Caco-2 (cell line): ENCODE data around the gene IPPK. TPM values are rescaled to one million over a fixed set of nuclear protein-coding genes. Genes with fewer than 3 reads are reported as not detected.

Experiments
- BruUV-seq: library from RNA; stranded (reverse); fragments of 400-500 nt; replicated peaks from 2 replicates; lab custom pipeline; 2021; lab: Mats Ljungman, UMichigan
- CTCF ChIA-PET: fragments of 300-600 bp; sonication (Branson Sonifier 250); formaldehyde crosslinking; loops from one replicate; lab custom pipeline; 2022; ENCODE audit warnings: antibody characterized with exemption; lab: Charles Lee
- POLR2A ChIA-PET: fragments of 300-600 bp; sonication (Branson Sonifier 250); formaldehyde crosslinking; loops from one replicate; lab custom pipeline; 2022; ENCODE audit warnings: antibody characterized with exemption; lab: Charles Lee
- DNase-seq, 2 experiments: peaks; one replicate each; pipeline versions ENCODE4 v3.0.0 to v3.0.0-alpha.2; 2020 to 2022
- H3K27me3 ChIP-seq: replicated peaks from 2 replicates; pipeline ENCODE4 v1.6.0; 2011; ENCODE audit warnings: low read length; ENCODE audit not compliant: control insufficient read depth, insufficient read depth
- H3K36me3 ChIP-seq: 2 replicates; pipeline ENCODE4 v1.5.1; 2011; ENCODE audit warnings: low read length; ENCODE audit not compliant: control insufficient read depth, insufficient read depth
- H3K4me1 ChIP-seq: fragments of 250-450 bp; sonication (Bioruptor Pico); 2 replicates; pipeline ENCODE4 v1.5.1; 2020; ENCODE audit warnings: mild to moderate bottlenecking
- H3K4me3 ChIP-seq: 2 replicates; pipeline ENCODE4 v1.5.1; 2011; ENCODE audit warnings: low read depth, mild to moderate bottlenecking, control low read depth, low read length
- H3K9me3 ChIP-seq: fragments of 250-450 bp; sonication (Bioruptor Pico); 2 replicates; pipeline ENCODE4 v1.5.1; 2020; ENCODE audit warnings: mild to moderate bottlenecking, moderate library complexity
- H3K27ac Mint-ChIP-seq: one replicate; pipeline ENCODE4 v1.8.0; 2022; ENCODE audit warnings: mixed read lengths; ENCODE audit not compliant: unreplicated experiment
- H3K27me3 Mint-ChIP-seq: one replicate; pipeline ENCODE4 v1.8.0; 2022; ENCODE audit warnings: mixed read lengths; ENCODE audit not compliant: insufficient read depth, unreplicated experiment
- H3K36me3 Mint-ChIP-seq: one replicate; pipeline ENCODE4 v1.8.0; 2022; ENCODE audit warnings: mild to moderate bottlenecking, mixed read lengths; ENCODE audit not compliant: insufficient read depth, unreplicated experiment
- H3K4me1 Mint-ChIP-seq: one replicate; pipeline ENCODE4 v1.8.0; 2022; ENCODE audit warnings: low read depth, mixed read lengths; ENCODE audit not compliant: unreplicated experiment
- H3K4me3 Mint-ChIP-seq: one replicate; pipeline ENCODE4 v1.8.0; 2022; ENCODE audit warnings: mild to moderate bottlenecking, moderate library complexity, mixed read lengths; ENCODE audit not compliant: unreplicated experiment
- H3K9me3 Mint-ChIP-seq: one replicate; pipeline ENCODE4 v1.8.0; 2022; ENCODE audit warnings: mixed read lengths; ENCODE audit not compliant: unreplicated experiment
- intact Hi-C: fragments of 100-400 bp; cut with micrococcal nuclease; formaldehyde crosslinking; loops from one replicate; pipeline ENCODE4 v1.10.0; 2022; ENCODE audit not compliant: unreplicated experiment
- total RNA-seq: library from RNA; stranded (reverse); gene quantifications from 2 replicates; pipeline ENCODE4 v1.2.3, GENCODE V29; 2022
- TF ChIP-seq, protein P1 (sequence below), 2 experiments: fragments of 200-600 bp in 1 of 2; IDR thresholded peaks; 1 replicate in 1 of 2; 2 replicates in 1 of 2; pipeline versions ENCODE4 v1.5.1 to v1.8.0; 2011 to 2022; ENCODE audit warnings: antibody characterized with exemption in 1 of 2, control low read depth in 1 of 2, inconsistent platforms in 1 of 2, low read depth in 1 of 2, low read length in 1 of 2, mild to moderate bottlenecking in 1 of 2, moderate library complexity in 1 of 2; ENCODE audit not compliant: insufficient read depth in 1 of 2, severe bottlenecking in 1 of 2, unreplicated experiment in 1 of 2

IPPK gene
- total RNA-seq, 1 experiment from 2014 or later, result 5.4 TPM

DNA sequence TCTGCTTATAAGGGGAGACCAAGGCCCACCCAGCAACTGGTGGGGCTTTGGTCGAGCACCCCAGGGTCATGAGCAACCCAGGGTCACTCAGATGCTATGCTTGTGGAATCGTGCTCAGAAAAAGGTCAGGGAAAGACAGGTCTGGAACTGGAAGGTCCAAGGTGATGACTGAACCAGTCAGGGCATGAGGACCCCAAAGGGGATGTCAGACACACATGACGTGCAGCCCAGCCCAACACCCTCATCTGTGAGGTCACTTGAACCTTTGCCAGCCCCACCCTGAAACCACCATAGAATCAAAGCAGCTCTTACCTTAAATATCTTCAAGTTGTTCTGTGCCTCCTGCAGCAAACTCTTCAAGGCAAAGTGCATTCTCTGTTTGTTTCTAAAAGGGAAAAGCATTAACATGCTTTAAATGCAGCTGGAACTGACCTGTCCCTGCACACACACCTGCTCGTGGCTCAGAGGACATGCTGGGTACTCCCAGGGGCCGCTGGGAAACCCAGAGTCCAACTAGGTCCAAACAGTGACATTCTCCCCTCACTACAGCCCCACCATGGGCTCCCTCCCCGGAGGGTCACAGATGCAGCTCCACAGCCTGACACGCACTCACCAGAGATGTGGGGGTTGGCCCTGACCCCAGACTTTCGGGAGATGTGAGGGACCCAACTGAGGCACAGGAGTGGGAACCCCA is 29.4 kb downstream of the IPPK start:
- no peak overlapping the region for H3K4me3 Mint-ChIP-seq
- intact Hi-C loops, result no loop called here
- H3K27ac Mint-ChIP-seq, result no peak overlapping the region
- no TSS peak for BruUV-seq
- no peaks in the 10 kb centered on the region for H3K36me3 ChIP-seq
- no peaks in the 10 kb centered on the region for H3K4me1 ChIP-seq
- H3K9me3 Mint-ChIP-seq, result no peaks in the 10 kb centered on the region
- no peaks in the 10 kb centered on the region for H3K27me3 ChIP-seq
- H3K9me3 ChIP-seq, result no peaks in the 10 kb centered on the region
- POLR2A ChIA-PET, result no interaction called here
- H3K36me3 Mint-ChIP-seq, result peaks cover 16% of the 10 kb centered on the region
- TF ChIP-seq, protein P1, sequence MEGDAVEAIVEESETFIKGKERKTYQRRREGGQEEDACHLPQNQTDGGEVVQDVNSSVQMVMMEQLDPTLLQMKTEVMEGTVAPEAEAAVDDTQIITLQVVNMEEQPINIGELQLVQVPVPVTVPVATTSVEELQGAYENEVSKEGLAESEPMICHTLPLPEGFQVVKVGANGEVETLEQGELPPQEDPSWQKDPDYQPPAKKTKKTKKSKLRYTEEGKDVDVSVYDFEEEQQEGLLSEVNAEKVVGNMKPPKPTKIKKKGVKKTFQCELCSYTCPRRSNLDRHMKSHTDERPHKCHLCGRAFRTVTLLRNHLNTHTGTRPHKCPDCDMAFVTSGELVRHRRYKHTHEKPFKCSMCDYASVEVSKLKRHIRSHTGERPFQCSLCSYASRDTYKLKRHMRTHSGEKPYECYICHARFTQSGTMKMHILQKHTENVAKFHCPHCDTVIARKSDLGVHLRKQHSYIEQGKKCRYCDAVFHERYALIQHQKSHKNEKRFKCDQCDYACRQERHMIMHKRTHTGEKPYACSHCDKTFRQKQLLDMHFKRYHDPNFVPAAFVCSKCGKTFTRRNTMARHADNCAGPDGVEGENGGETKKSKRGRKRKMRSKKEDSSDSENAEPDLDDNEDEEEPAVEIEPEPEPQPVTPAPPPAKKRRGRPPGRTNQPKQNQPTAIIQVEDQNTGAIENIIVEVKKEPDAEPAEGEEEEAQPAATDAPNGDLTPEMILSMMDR (IDR thresholded peaks at IDR 0.05; ENCODE audit: insufficient read depth in 1 of 2, low read depth in 1 of 2, low read length in 1 of 2, severe bottlenecking in 1 of 2, unreplicated experiment in 1 of 2), result no peak
- DNase-seq, result no peak
- CTCF ChIA-PET, result no interaction called here
- no peak overlapping the region for H3K4me3 ChIP-seq
- no peaks in the 10 kb centered on the region for H3K27me3 Mint-ChIP-seq
- no peaks in the 10 kb centered on the region for H3K4me1 Mint-ChIP-seq

DNA sequence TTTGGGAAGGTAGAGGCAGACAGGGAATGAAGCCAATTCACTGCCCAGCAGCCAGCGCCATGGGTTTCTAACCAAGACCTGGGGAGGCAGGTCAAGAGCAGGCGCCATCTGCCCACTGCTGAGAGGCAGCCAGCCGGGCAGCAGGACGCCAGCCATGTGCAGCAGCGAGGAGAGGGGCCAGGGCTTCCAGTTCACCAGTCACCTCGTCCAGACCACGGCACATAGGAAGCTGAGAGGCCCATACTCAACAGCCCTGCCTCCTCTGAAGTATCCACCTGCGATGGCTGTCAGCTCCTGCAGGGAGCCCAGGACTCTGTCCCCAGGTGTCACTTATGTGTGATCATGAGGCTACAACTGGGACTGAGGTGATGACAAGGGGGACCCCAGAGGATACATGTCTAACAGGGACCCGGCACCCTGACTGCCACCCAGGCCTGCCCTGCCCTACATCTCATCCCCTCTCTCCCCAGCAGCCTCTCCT is 30.1 kb downstream of the IPPK start:
- CTCF ChIA-PET, result no interaction called here
- Mint-ChIP-seq H3K27me3 (no peaks in the 10 kb centered on the region), H3K4me3 (no peak overlapping the region), H3K9me3 (no peaks in the 10 kb centered on the region), H3K36me3 (peaks cover 14% of the 10 kb centered on the region), H3K4me1 (no peaks in the 10 kb centered on the region), H3K27ac (no peak overlapping the region)
- DNase-seq, result no peak
- Histone ChIP-seq H3K36me3 (no peaks in the 10 kb centered on the region), H3K27me3 (no peaks in the 10 kb centered on the region), H3K4me3 (no peak overlapping the region), H3K4me1 (no peaks in the 10 kb centered on the region), H3K9me3 (no peaks in the 10 kb centered on the region)
- POLR2A ChIA-PET, result no interaction called here
- TF ChIP-seq, protein P1 (IDR thresholded peaks at IDR 0.05; ENCODE audit: insufficient read depth in 1 of 2, low read depth in 1 of 2, low read length in 1 of 2, severe bottlenecking in 1 of 2, unreplicated experiment in 1 of 2), result no peak
- intact Hi-C loops, result no loop called here
- BruUV-seq, result no TSS peak

DNA sequence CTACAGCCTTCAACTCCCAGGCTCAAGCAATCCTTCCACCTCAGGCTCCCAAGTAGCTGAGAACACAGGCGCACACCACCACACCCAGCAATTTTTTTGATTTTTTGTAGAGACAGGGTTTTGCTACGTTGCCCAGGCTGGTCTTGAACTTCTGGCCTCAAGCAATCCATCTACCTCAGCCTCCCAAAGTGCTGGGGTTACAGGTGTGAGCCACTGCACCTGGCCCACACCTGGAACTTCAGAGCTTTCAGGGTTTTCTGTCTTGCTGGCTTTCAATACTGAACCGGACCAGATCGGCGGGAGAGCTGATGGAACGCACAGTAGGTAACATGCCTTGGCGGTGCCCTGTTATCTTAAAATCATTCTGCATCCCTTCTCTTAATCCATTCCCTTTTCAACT is 30.8 kb downstream of the IPPK start:
- H3K27me3 Mint-ChIP-seq, result no peaks in the 10 kb centered on the region
- no peaks in the 10 kb centered on the region for H3K4me1 Mint-ChIP-seq
- Histone ChIP-seq H3K27me3 (no peaks in the 10 kb centered on the region), H3K36me3 (no peaks in the 10 kb centered on the region), H3K4me1 (no peaks in the 10 kb centered on the region), H3K4me3 (no peak overlapping the region), H3K9me3 (no peaks in the 10 kb centered on the region)
- ChIA-PET POLR2A (no interaction called here), CTCF (no interaction called here)
- TF ChIP-seq, protein P1 (IDR thresholded peaks at IDR 0.05; ENCODE audit: insufficient read depth in 1 of 2, low read depth in 1 of 2, low read length in 1 of 2, severe bottlenecking in 1 of 2, unreplicated experiment in 1 of 2), result no peak
- no peak overlapping the region for H3K4me3 Mint-ChIP-seq
- H3K27ac Mint-ChIP-seq, result no peak overlapping the region
- intact Hi-C loops, result no loop called here
- H3K36me3 Mint-ChIP-seq, result peaks cover 11% of the 10 kb centered on the region
- no peak for DNase-seq
- no TSS peak for BruUV-seq
- H3K9me3 Mint-ChIP-seq, result no peaks in the 10 kb centered on the region
